Endothelial cell of umbilical vein (primary cell): Measurements from ENCODE around the gene PABPN1. TPM values are rescaled to one million over a fixed set of nuclear protein-coding genes. Genes with fewer than 3 reads are reported as not detected.

Experiments
- BruUV-seq: library from RNA; stranded (reverse); fragments of 400-500 nt; replicated peaks from 2 replicates; lab custom pipeline; 2021; lab: Mats Ljungman, UMichigan
- CTCF ChIA-PET: fragments of 300-600, 350-600 bp; sonication (Branson Sonifier 250); formaldehyde crosslinking; loops from one replicate; lab custom pipeline; 2021; ENCODE audit warnings: antibody characterized with exemption, inconsistent platforms; lab: Charles Lee
- POLR2A ChIA-PET: fragments of 300-600, 350-600 bp; sonication (Branson Sonifier 250); formaldehyde crosslinking; loops from one replicate; lab custom pipeline; 2021; ENCODE audit warnings: antibody characterized with exemption, inconsistent platforms; lab: Charles Lee
- DNase-seq: peaks from one replicate; pipeline ENCODE4 v3.0.0-alpha.2; 2011; ENCODE audit warnings: low read depth, low spot score
- FAIRE-seq: peaks from 2 replicates; lab custom pipeline; 2011; peaks lifted over from hg19 to GRCh38; lab: Jason Lieb, UNC
- H2AFZ ChIP-seq: 2 replicates; pipeline ENCODE4 v1.6.0; 2012; ENCODE audit warnings: low read depth, low read length, control low read depth, inconsistent platforms
- H3K27ac ChIP-seq: 2 replicates; pipeline ENCODE4 v1.5.1; 2011; ENCODE audit warnings: low read depth, mild to moderate bottlenecking, control low read depth, low read length, moderate library complexity; ENCODE audit not compliant: insufficient read depth
- H3K27me3 ChIP-seq, 2 experiments: 2 replicates each; pipeline versions ENCODE4 v1.6.0 to v1.6.1; 2011; ENCODE audit warnings: low read length in 2 of 2, mixed read lengths in 1 of 2; ENCODE audit not compliant: control insufficient read depth in 2 of 2, insufficient read depth in 2 of 2
- H3K36me3 ChIP-seq, 2 experiments: 2 replicates in 1 of 2; 3 replicates in 1 of 2; pipeline ENCODE4 v1.5.1; 2011; ENCODE audit warnings: low read length in 2 of 2, mild to moderate bottlenecking in 1 of 2, moderate library complexity in 1 of 2; ENCODE audit not compliant: control insufficient read depth in 2 of 2, insufficient read depth in 2 of 2; ENCODE audit errors: extremely low read depth in 1 of 2
- H3K4me1 ChIP-seq: 3 replicates; pipeline ENCODE4 v1.5.1; 2011; ENCODE audit warnings: mild to moderate bottlenecking, low read length; ENCODE audit not compliant: control insufficient read depth, insufficient read depth; ENCODE audit errors: extremely low read depth
- H3K4me2 ChIP-seq: 2 replicates; pipeline ENCODE4 v1.6.1; 2011; ENCODE audit warnings: low read length, control low read depth, mixed read lengths; ENCODE audit not compliant: insufficient read depth
- H3K4me3 ChIP-seq, 3 experiments: fragments of 200-600 bp in 1 of 3; sonication (generic), shearing (Covaris generic) in 1 of 3; replicated peaks in 1 of 3; 2 replicates each; pipeline ENCODE4 v1.5.1; 2011 to 2016; ENCODE audit warnings: control low read depth in 3 of 3, low read length in 3 of 3, mild to moderate bottlenecking in 2 of 3, inconsistent platforms in 1 of 3, low read depth in 1 of 3, moderate library complexity in 1 of 3; ENCODE audit not compliant: insufficient read depth in 1 of 3
- H3K79me2 ChIP-seq: 2 replicates; pipeline ENCODE4 v1.6.0; 2012; ENCODE audit warnings: low read length, inconsistent platforms; ENCODE audit not compliant: control insufficient read depth, insufficient read depth
- H3K9ac ChIP-seq: replicated peaks from 2 replicates; pipeline ENCODE3; 2011; ENCODE audit warnings: low read length, control low read depth; ENCODE audit not compliant: insufficient read depth; ENCODE audit errors: extremely low read depth
- H3K9me1 ChIP-seq: replicated peaks from 3 replicates; pipeline ENCODE4 v1.6.0; 2011; ENCODE audit warnings: mild to moderate bottlenecking, low read length; ENCODE audit not compliant: control insufficient read depth, insufficient read depth; ENCODE audit errors: extremely low read depth
- H3K9me3 ChIP-seq: replicated peaks from 2 replicates; pipeline ENCODE4 v1.5.1; 2012; ENCODE audit warnings: low read length, inconsistent platforms; ENCODE audit not compliant: control insufficient read depth, insufficient read depth
- H4K20me1 ChIP-seq: replicated peaks from 2 replicates; pipeline ENCODE3; 2011; ENCODE audit warnings: mild to moderate bottlenecking, low read length; ENCODE audit not compliant: control insufficient read depth, insufficient read depth; ENCODE audit errors: extremely low read depth
- FOS ChIP-seq: IDR thresholded peaks from 2 replicates; pipeline ENCODE4 v1.6.1; 2011; ENCODE audit warnings: mild to moderate bottlenecking, low read length, moderate library complexity, borderline replicate concordance; ENCODE audit not compliant: insufficient read depth
- MYC ChIP-seq: IDR thresholded peaks from one replicate; pipeline ENCODE4 v1.6.1; 2011; ENCODE audit warnings: mild to moderate bottlenecking, low read depth, low read length
- dilution Hi-C: fragments of 300-500 bp; cut with MboI; formaldehyde crosslinking; loops from one replicate; pipeline ENCODE4 v1.15.0; 2019; ENCODE audit warnings: low sequenced_read_pairs; ENCODE audit not compliant: extremely low pct_ligation_motif_present
- intact Hi-C: fragments of 100-400 bp; cut with micrococcal nuclease; formaldehyde crosslinking; loops from one replicate; pipeline ENCODE4 v1.10.0; 2022
- polyA plus RNA-seq, 4 experiments: library from polyadenylated mRNA; depleted of rRNA in 3 of 4; stranded (reverse) in 3 of 4; unstranded in 1 of 4; fragments of >200 nt; gene quantifications; 2 replicates each; pipeline versions ENCODE4 v1.2.1 to v1.2.3, GENCODE V29; 2011 to 2012; ENCODE audit warnings: missing spikeins in 1 of 4
- total RNA-seq: library from RNA; stranded (reverse); gene quantifications from 2 replicates; pipeline ENCODE4 v1.2.3, GENCODE V29; 2021
- TF ChIP-seq, protein P1 (sequence below): IDR thresholded peaks from 2 replicates; pipeline ENCODE4 v1.6.1; 2011; ENCODE audit not compliant: insufficient read depth, insufficient read length

The PABPN1 gene
- total and polyA plus RNA-seq, 2 donors (not counting 3 experiments of a cell fraction or from before 2014, with no cell fraction given) = 231 TPM

DNA sequence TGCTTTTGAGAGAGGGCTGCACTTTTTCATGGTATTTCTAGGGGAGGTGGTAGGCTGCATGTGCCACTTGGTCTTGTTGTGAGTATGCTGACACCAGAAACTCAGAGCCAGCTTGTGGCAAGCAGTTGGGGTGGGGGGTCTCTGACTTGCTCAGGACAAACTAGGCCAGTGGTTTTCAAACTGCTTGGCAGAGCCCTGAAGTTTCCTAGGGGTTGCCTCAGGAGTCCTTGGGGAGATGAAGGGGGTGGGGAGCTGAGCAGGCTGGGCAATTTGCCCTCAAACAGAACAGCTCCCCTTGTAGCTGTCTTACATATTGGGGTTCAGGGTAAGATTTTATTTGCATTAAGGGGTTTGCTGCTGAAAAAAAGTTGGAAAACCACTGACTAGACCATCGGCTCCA, 10.7 kb upstream of the PABPN1 start:
- intact Hi-C loops = loop anchor here (2.0 kb wide), 1 partner anchor 380 kb away; no protein-coding TSS in a partner anchor
- ChIA-PET CTCF (no interaction called here), POLR2A (no interaction called here)
- Histone ChIP-seq H3K9me3 (no peaks in the 10 kb centered on the region), H3K27ac (no peak overlapping the region), H2AFZ (no peak overlapping the region), H3K27me3 (no peaks in the 10 kb centered on the region), H3K4me1 (peaks cover 25% of the 10 kb centered on the region), H3K79me2 (peaks cover 50% of the 10 kb centered on the region), H3K36me3 (peaks cover 0 to 12% of the 10 kb centered on the region in 2 experiments), H3K9me1 (no peaks in the 10 kb centered on the region), H4K20me1 (no peaks in the 10 kb centered on the region), H3K4me2 (no peak overlapping the region), H3K4me3 (no peak overlapping the region), H3K9ac (no peak overlapping the region)
- BruUV-seq = no TSS peak
- TF ChIP-seq MYC = no peak
- no peak for DNase-seq
- dilution Hi-C loops = no loop called here
- FAIRE-seq = no peak

DNA sequence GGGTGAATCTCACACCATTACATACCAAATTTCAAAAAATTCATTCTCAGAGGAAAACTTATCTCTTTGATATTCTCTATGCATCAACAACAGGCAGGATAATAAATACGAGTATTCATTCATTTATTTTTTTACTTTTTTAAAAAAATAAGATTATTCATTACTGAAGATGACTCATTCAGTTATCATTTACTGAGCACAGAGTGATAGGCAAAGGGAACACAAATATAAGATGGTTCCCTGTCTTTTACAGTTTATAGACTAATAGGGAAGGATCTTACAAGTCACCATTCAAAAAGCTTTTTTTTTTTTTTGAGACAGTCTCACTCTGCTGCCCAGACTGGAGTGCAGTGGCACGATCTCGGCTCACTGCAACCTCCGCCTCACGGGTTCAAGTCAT, 5.0 kb upstream of the PABPN1 start:
- dilution Hi-C loops (no loop called here), intact Hi-C loops (no loop called here)
- Histone ChIP-seq H3K36me3 (peaks cover 0 to 2% of the 10 kb centered on the region in 2 experiments), H3K79me2 (peaks cover 8% of the 10 kb centered on the region), H3K4me3 (no peak overlapping the region), H3K9me1 (no peaks in the 10 kb centered on the region), H3K27me3 (no peaks in the 10 kb centered on the region), H3K27ac (no peak overlapping the region), H3K4me2 (no peak overlapping the region), H2AFZ (no peak overlapping the region), H3K9ac (no peak overlapping the region), H3K9me3 (no peaks in the 10 kb centered on the region), H4K20me1 (no peaks in the 10 kb centered on the region), H3K4me1 (peaks cover 6% of the 10 kb centered on the region)
- no TSS peak for BruUV-seq
- POLR2A ChIA-PET = interaction anchor here (0.7 kb wide), 1 partner anchor 813 kb away, joined by 4 read pairs; no protein-coding TSS in a partner anchor
- TF ChIP-seq, protein P1, sequence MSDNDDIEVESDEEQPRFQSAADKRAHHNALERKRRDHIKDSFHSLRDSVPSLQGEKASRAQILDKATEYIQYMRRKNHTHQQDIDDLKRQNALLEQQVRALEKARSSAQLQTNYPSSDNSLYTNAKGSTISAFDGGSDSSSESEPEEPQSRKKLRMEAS = no peak
- TF ChIP-seq FOS = peak; percentile 43
- CTCF ChIA-PET = interaction anchor here (1.3 kb wide), 1 partner anchor 14 kb away, joined by 3 read pairs; the partner anchor contains the start of gene PPP1R3E
- FAIRE-seq = no peak
- no peak for DNase-seq
